T-helper 1 cell treated with Interleukin-12 subunit alpha and Interleukin-12 subunit beta and Interleukin-4 antibody, amounts not matched to agents 30 μg/mL and 1 μg/mL, for 36 hours (primary cell): ENCODE data around the gene ZFYVE1.
"Not testable (repeated sequence)": the region's sequence is repeated elsewhere in the genome, so short reads cannot be mapped to it uniquely, and the experiment has no call there.

Experiments
- H3K27ac Mint-ChIP-seq: one replicate; pipeline ENCODE4 v1.8.0; 2021; ENCODE audit warnings: mild to moderate bottlenecking, mixed read lengths
- H3K27me3 Mint-ChIP-seq: one replicate; pipeline ENCODE4 v1.8.0; 2021; ENCODE audit warnings: low read depth, mixed read lengths
- H3K36me3 Mint-ChIP-seq: one replicate; pipeline ENCODE4 v1.8.0; 2021; ENCODE audit warnings: low read depth, mixed read lengths
- H3K4me1 Mint-ChIP-seq: one replicate; pipeline ENCODE4 v1.8.0; 2021; ENCODE audit warnings: low read depth, mixed read lengths
- H3K4me3 Mint-ChIP-seq: one replicate; pipeline ENCODE4 v1.8.0; 2021; ENCODE audit warnings: mild to moderate bottlenecking, moderate library complexity, mixed read lengths
- H3K9me3 Mint-ChIP-seq: one replicate; pipeline ENCODE4 v1.8.0; 2021; ENCODE audit warnings: mixed read lengths

Gene ZFYVE1

DNA sequence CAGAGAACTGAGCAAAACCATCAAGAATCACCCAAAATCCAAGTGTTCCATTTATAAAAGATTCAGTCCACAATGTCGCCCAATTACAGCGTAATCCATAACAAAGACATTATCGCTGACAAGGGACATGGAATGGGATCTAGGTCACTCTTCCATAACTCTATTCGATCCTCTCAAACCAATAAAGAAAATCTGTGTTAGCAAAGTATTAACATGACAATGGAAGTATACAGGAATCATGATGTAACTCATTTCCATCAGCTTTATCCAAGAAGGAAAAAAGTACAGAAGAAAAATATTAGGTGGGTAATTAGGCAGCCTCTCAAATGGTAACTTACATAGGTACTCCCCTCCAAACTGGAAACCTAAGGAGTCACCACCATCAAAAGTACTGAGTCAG, 4.9 kb downstream of the ZFYVE1 start:
- Mint-ChIP-seq H3K4me1 (peaks cover 40% of the 10 kb centered on the region), H3K27me3 (no peaks in the 10 kb centered on the region), H3K36me3 (peaks cover 34% of the 10 kb centered on the region), H3K9me3 (no peaks in the 10 kb centered on the region), H3K27ac (no peak overlapping the region), H3K4me3 (no peak overlapping the region)

DNA sequence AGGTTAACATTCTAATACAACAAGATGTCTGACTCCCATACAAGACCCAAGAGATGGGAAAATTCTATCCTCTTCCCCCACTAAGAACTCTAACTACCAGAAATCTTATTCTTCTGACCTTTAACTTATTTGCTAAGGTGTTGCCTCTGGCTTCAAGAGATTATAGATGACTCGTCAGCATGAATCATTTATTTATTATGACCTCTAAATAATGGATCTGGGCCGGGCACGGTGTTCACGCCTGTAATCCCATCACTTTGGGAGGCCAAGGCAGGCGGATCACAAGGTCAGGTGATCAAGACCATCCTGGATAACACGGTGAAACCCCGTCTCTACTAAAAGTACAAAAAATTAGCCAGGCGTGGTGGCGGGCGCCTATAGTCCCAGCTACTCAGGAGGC, 10.9 kb downstream of the ZFYVE1 start:
- not testable (repeated sequence) for H3K4me3 Mint-ChIP-seq, H3K27me3 Mint-ChIP-seq, H3K27ac Mint-ChIP-seq, H3K9me3 Mint-ChIP-seq
- Mint-ChIP-seq H3K36me3 (peaks cover 27% of the 10 kb centered on the region), H3K4me1 (peaks cover 19% of the 10 kb centered on the region)

DNA sequence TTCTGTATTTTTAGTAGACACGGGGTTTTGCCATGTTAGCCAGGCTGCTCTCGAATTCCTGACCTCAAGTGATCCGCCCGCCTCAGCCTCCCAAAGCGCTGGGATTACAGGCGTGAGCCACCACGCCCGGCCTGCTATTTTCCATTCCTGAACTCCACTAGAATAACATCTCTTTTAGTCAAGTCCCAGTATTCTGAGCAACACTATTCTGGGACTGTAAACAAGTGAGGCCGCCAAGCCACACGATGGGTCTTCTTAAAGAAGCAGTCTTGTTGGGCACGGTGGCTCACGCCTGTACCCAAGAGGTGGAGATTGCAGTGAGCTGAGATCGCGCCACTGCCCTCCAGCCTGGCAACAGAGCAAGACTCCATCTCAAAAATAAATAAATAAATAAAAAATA, 11.4 kb downstream of the ZFYVE1 start:
- not testable (repeated sequence) for H3K4me3 Mint-ChIP-seq, H3K27me3 Mint-ChIP-seq, H3K27ac Mint-ChIP-seq, H3K9me3 Mint-ChIP-seq
- Mint-ChIP-seq H3K4me1 (peaks cover 19% of the 10 kb centered on the region), H3K36me3 (peaks cover 27% of the 10 kb centered on the region)

DNA sequence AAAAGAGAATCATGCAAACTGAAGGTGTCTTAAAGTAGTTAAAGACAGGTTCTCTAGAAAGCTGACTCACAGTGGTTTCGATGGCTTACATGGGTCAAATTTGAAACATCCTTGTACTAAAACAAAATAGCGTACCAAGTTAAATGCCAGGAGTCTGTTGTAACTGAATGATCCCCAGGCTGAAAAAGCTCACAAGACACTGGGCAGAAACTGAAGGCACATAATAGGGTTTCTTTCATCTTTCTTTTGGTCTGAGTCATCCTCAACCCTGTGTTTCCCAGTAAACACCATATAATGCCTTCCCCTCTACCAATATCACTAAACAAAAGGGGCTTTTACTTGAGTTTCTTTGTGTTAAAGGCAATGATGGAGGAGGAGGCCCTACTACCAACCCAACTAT, 12.8 kb downstream of the ZFYVE1 start:
- H3K4me3 Mint-ChIP-seq: no peak overlapping the region
- peaks cover 33% of the 10 kb centered on the region for H3K36me3 Mint-ChIP-seq
- no peaks in the 10 kb centered on the region for H3K27me3 Mint-ChIP-seq
- peak overlapping the region; percentile 64 for H3K27ac Mint-ChIP-seq
- H3K4me1 Mint-ChIP-seq: peaks cover 19% of the 10 kb centered on the region
- no peaks in the 10 kb centered on the region for H3K9me3 Mint-ChIP-seq

DNA sequence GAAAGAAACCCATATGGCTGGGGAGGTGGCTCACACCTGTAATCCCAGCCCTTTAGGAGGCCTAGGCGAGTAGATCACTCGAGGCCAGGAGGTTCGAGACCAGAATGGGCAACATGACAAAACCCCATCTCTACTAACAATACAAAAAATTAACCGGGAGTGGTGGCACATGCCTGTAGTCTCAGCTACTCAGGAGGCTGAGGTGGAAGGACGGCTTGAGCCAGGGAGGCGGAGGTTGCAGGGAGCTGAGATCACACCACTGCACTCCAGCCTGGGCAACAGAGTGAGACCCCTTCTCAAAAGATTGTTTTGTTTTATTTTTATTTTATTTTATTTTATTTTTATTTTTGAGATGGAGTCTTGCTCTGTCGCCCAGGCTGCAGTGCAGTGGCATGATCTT, 15.7 kb downstream of the ZFYVE1 start:
- Mint-ChIP-seq H3K4me1 (peaks cover 17% of the 10 kb centered on the region), H3K36me3 (peaks cover 35% of the 10 kb centered on the region)
- not testable (repeated sequence) for H3K27ac Mint-ChIP-seq, H3K27me3 Mint-ChIP-seq, H3K4me3 Mint-ChIP-seq, H3K9me3 Mint-ChIP-seq

DNA sequence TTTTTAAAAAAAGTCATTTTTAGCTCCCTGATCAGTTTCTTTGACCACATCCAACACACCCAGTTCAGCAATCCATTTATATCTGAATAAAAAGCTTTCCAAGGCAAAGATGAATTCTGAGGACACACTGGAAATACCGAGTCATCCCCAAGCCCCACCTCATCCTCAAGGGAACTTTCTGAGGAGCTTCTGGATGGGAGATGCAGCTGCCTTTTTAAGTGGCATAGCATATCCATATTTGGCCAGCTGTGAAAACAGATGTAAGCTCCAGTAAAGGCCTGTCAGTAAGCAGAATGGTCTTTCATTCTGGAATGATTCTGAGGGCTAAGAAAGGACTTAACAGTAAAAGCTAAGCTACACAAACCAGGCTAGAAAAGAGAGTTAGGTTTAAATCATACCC, 18.4 kb downstream of the ZFYVE1 start:
- Mint-ChIP-seq H3K27ac (no peak overlapping the region), H3K4me3 (no peak overlapping the region), H3K27me3 (no peaks in the 10 kb centered on the region), H3K4me1 (peaks cover 2% of the 10 kb centered on the region), H3K36me3 (peaks cover 28% of the 10 kb centered on the region), H3K9me3 (no peaks in the 10 kb centered on the region)

DNA sequence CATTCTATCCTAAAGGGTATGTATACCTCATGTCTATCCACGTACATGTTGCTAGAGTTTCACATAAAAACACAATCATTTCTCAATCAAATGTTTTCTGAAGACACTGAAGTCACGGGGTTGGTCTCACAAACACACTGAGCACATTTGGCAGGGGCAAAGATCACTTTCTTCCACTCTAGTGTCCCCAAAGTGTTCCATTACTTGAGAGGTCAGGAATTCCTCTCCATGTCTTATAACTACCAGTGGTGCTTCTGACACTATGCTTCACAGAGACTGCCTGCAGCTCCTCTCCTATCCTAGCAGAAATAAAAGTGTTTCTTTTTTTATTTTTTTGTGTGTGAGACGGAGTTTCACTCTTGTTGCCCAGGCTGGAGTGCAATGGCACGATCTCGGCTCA, 19.1 kb downstream of the ZFYVE1 start:
- H3K9me3 Mint-ChIP-seq: no peaks in the 10 kb centered on the region
- H3K4me3 Mint-ChIP-seq: no peak overlapping the region
- H3K36me3 Mint-ChIP-seq: peaks cover 25% of the 10 kb centered on the region
- H3K27me3 Mint-ChIP-seq: no peaks in the 10 kb centered on the region
- peaks cover 2% of the 10 kb centered on the region for H3K4me1 Mint-ChIP-seq
- H3K27ac Mint-ChIP-seq: no peak overlapping the region

DNA sequence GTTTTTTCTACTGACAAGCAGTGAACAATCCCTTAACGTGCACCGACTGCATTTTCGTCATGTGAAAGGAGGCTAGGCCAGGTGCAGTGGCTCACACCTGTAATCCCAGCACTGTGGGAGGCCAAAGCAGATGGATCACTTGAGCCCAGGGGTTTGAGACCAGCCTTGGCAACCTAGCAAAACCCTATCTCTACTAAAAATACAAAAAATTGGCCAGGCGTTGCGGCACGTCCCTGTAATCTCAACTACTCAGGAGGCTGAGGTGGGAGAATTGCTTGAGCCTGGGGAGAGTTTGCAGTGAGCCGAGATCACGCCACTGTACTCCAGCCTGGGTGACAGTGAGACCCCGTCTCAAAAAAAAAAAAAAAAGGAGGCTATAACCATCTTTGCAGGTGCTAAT, 22.3 kb downstream of the ZFYVE1 start:
- H3K27me3 Mint-ChIP-seq, H3K9me3 Mint-ChIP-seq, H3K27ac Mint-ChIP-seq, H3K4me1 Mint-ChIP-seq, H3K4me3 Mint-ChIP-seq: not testable (repeated sequence)
- peaks cover 20% of the 10 kb centered on the region for H3K36me3 Mint-ChIP-seq

DNA sequence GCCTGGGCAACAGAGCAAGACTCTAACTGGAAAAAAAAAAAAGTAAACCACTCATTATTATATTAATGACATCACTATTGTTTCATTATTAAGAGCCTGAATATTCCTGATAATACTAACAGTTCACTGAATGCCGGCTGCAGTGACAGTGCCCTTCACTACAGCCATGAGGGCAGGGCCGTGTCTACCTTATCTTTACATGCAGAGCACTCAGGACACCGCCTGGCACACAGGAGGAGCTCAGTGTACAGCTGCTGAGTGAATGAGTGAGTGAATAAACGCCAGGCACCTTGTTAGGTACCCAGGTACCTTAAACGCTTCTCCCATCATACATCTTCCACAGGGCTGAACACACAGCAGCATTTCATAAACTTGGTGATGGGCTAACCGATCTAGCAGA, 23.2 kb downstream of the ZFYVE1 start:
- peaks cover 12% of the 10 kb centered on the region for H3K36me3 Mint-ChIP-seq
- no peaks in the 10 kb centered on the region for H3K9me3 Mint-ChIP-seq
- H3K4me3 Mint-ChIP-seq: no peak overlapping the region
- no peaks in the 10 kb centered on the region for H3K4me1 Mint-ChIP-seq
- H3K27me3 Mint-ChIP-seq: no peaks in the 10 kb centered on the region
- H3K27ac Mint-ChIP-seq: no peak overlapping the region

DNA sequence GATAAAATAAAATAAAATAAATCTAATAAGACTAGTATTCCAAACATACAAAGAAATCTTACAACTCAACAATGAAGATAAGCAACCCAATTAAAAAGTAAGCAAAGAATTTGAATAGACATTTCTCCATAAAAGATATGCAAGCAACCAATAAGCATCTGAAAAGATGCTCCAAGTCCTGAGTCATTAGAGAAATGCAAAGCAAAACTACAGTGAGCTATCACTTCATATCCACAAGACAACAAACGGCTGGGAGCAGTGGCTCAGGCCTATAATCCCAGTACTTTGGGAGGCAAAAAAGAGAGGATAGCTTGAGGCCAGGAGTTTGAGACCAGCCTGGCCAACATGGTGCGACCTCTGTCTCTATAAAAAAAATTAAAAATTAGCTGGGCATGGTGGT, 26.8 kb downstream of the ZFYVE1 start:
- H3K4me1 Mint-ChIP-seq: no peaks in the 10 kb centered on the region
- H3K36me3 Mint-ChIP-seq: peaks cover 31% of the 10 kb centered on the region
- no peak overlapping the region for H3K27ac Mint-ChIP-seq
- no peaks in the 10 kb centered on the region for H3K27me3 Mint-ChIP-seq
- H3K9me3 Mint-ChIP-seq: no peaks in the 10 kb centered on the region
- no peak overlapping the region for H3K4me3 Mint-ChIP-seq

DNA sequence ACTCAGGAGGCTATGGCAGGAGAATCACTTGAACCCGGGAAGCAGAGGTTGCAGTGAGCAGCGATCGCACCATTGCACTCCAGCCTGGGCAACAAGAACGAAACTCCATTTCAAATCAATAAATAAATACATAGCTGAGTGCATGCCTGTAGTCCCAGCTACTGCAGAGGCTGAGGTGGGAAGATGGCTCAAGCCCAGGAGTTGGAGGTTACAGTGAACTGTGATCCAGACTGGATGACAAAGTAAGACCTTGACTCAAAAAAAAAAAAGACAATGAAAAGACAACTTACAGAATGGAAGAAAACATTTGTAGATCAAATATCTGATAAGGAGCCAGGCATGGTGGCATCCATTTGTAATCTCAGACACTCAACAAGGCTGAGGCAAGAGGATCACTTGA, 27.6 kb downstream of the ZFYVE1 start:
- peaks cover 31% of the 10 kb centered on the region for H3K36me3 Mint-ChIP-seq
- H3K27ac Mint-ChIP-seq: no peak overlapping the region
- H3K4me3 Mint-ChIP-seq: no peak overlapping the region
- no peaks in the 10 kb centered on the region for H3K9me3 Mint-ChIP-seq
- no peaks in the 10 kb centered on the region for H3K4me1 Mint-ChIP-seq
- H3K27me3 Mint-ChIP-seq: no peaks in the 10 kb centered on the region

DNA sequence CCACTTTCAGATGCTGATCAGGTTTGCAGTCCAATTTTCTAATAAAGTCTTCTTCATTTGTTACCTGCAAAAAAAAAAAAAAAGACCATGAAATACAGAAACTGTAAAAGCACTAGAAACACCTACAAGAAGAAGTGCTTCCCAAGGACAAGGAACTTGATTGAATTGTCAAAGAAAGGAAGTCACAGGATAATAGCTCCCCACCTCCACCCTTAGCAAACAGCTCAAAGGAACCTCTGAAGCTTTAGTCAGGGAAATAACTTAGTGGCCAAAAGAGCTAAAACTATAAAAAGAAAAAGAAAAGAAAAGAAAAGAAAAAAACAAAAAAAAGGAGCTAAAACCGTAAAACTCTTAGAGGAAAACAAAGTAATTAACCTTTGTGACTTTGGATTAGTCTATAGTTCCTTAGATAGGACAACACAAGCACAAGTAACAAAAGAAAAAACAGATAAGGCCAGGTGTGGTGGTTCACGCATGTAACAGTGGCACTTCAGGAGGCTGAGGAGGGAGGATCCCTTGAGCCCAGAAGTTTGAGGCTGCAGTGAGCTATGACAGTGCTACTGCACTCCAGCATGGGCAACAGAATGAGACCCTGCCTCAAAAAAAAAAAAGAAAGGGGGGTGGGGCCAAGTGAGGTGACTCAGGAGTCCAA, 28.5 kb downstream of the ZFYVE1 start:
- H3K27me3 Mint-ChIP-seq: no peaks in the 10 kb centered on the region
- no peaks in the 10 kb centered on the region for H3K4me1 Mint-ChIP-seq
- H3K9me3 Mint-ChIP-seq: no peaks in the 10 kb centered on the region
- no peak overlapping the region for H3K4me3 Mint-ChIP-seq
- peaks cover 29% of the 10 kb centered on the region for H3K36me3 Mint-ChIP-seq
- no peak overlapping the region for H3K27ac Mint-ChIP-seq

DNA sequence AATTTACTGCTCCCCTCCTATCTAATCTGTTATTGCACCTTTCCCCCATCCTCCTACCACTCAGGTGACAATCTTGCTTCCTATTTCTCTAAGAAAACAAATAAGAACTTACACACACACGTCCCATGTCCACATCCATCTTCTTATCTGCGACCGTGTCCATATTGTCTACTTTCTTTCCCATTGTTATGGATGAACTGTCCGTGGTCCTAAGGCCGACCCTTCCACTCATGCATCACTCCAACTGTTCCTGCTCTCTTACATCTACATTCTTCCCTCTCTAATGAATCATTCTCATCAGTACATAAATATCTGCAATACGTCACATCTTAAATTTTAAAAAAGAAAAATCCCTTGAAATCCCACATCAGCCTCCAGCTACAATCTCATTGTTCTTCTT, 30.0 kb downstream of the ZFYVE1 start:
- H3K4me3 Mint-ChIP-seq: no peak overlapping the region
- H3K27me3 Mint-ChIP-seq: no peaks in the 10 kb centered on the region
- H3K9me3 Mint-ChIP-seq: no peaks in the 10 kb centered on the region
- H3K36me3 Mint-ChIP-seq: peaks cover 33% of the 10 kb centered on the region
- H3K27ac Mint-ChIP-seq: no peak overlapping the region
- no peaks in the 10 kb centered on the region for H3K4me1 Mint-ChIP-seq

DNA sequence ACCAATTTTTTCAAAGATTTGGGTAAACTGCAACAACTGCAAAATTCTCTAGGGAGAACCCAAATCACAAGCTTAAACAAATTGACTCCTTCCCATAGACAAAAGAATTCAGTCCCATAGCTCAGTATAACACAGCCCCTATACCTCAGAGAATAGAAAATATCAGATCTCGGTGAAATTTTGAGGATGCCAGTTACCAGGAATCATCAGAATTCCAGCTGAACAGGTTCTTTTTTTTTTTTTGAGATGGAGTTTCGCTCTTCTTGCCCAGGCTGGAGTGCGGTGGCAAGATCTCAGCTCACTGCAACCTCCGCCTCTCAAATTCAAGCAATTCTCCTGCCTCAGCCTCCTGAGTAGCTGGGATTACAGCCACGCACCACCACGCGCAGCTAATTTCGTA, 36.7 kb downstream of the ZFYVE1 start:
- no peaks in the 10 kb centered on the region for H3K9me3 Mint-ChIP-seq
- no peaks in the 10 kb centered on the region for H3K27me3 Mint-ChIP-seq
- no peak overlapping the region for H3K27ac Mint-ChIP-seq
- H3K4me1 Mint-ChIP-seq: no peaks in the 10 kb centered on the region
- H3K4me3 Mint-ChIP-seq: no peak overlapping the region
- H3K36me3 Mint-ChIP-seq: peaks cover 14% of the 10 kb centered on the region

DNA sequence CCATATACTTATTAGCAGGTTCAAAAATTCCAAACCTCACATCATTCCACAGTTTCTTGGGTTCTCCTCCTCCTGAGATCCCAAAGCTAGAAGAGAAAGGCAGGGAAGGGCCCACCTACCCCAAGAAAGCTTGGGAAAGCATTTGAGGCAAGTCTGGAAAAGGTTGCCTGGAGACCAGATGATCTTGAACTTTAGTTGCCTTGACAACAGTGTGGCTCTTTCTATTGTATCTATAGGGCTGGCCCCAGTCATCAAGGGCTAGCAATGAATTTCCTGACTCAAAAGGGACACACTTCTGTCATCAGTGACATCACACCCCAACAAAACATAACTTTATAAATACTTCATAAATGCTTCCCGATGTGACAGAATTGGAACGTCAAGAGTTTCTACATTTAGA, 40.0 kb downstream of the ZFYVE1 start:
- H3K4me1 Mint-ChIP-seq: peaks cover 1% of the 10 kb centered on the region
- H3K27me3 Mint-ChIP-seq: no peaks in the 10 kb centered on the region
- no peaks in the 10 kb centered on the region for H3K9me3 Mint-ChIP-seq
- H3K27ac Mint-ChIP-seq: no peak overlapping the region
- H3K4me3 Mint-ChIP-seq: no peak overlapping the region
- H3K36me3 Mint-ChIP-seq: peaks cover 25% of the 10 kb centered on the region

DNA sequence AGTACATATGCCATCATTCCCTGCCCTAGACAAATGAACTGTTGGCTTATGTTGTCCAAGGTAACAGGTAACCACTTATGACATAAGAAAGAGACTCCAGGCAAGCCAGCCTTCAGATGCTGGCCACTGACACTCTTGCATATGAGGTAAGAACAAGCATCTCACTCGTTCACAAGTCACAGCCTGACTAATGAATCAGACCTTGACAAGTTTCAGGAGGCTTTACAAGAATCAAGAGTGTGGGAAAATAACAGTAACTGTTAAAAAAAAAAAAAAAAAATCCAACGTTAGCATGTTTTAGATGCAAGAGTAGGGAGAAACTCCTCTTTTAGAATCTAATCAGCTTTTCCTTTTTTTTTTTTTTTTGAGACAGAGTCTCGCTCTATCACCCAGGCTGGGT, 40.7 kb downstream of the ZFYVE1 start:
- H3K27me3 Mint-ChIP-seq: no peaks in the 10 kb centered on the region
- no peaks in the 10 kb centered on the region for H3K9me3 Mint-ChIP-seq
- peaks cover 28% of the 10 kb centered on the region for H3K36me3 Mint-ChIP-seq
- H3K4me1 Mint-ChIP-seq: peaks cover 1% of the 10 kb centered on the region
- no peak overlapping the region for H3K4me3 Mint-ChIP-seq
- H3K27ac Mint-ChIP-seq: no peak overlapping the region
